Neural cell (in vitro differentiated cells): Measurements from ENCODE around the gene COLEC11. TPM values are rescaled to one million over a fixed set of nuclear protein-coding genes. Genes with fewer than 3 reads are reported as not detected.

Experiments
- H2AFZ ChIP-seq: fragments of 200-600, 300-800 bp; sonication (generic), shearing (Covaris generic); 2 replicates; pipeline ENCODE4 v1.6.0; 2014; ENCODE audit warnings: low read depth, mild to moderate bottlenecking, antibody characterized with exemption, low read length, moderate library complexity
- H3F3A ChIP-seq: fragments of 200-600 bp; shearing (Covaris generic); 2 replicates; pipeline ENCODE4 v1.6.1; 2016; ENCODE audit warnings: mild to moderate bottlenecking, moderate library complexity, mixed read lengths, antibody characterized with exemption, low read length; ENCODE audit not compliant: insufficient read depth, poor library complexity, severe bottlenecking
- H3K27ac ChIP-seq: fragments of 200-600, 300-800 bp; sonication (generic), shearing (Covaris generic); 2 replicates; pipeline ENCODE4 v1.5.1; 2014; ENCODE audit warnings: mild to moderate bottlenecking, low read length, moderate library complexity
- H3K27me3 ChIP-seq: fragments of 300-800, 200-600 bp; sonication (generic), shearing (Covaris generic); 2 replicates; pipeline ENCODE4 v1.6.0; 2014; ENCODE audit warnings: mild to moderate bottlenecking, low read depth, low read length, moderate library complexity; ENCODE audit not compliant: insufficient read depth
- H3K36me3 ChIP-seq: fragments of 300-800, 200-600 bp; sonication (generic), shearing (Covaris generic); 2 replicates; pipeline ENCODE4 v1.5.1; 2014; ENCODE audit warnings: mild to moderate bottlenecking, antibody characterized with exemption, low read length, moderate library complexity; ENCODE audit not compliant: insufficient read depth
- H3K4me2 ChIP-seq: fragments of 300-800, 200-600 bp; sonication (generic), shearing (Covaris generic); 2 replicates; pipeline ENCODE4 v1.6.0; 2014; ENCODE audit warnings: mild to moderate bottlenecking, low read length
- H3K4me3 ChIP-seq: fragments of 300-800, 200-600 bp; sonication (generic), shearing (Covaris generic); 2 replicates; pipeline ENCODE4 v1.5.1; 2014; ENCODE audit warnings: mild to moderate bottlenecking, low read length, moderate library complexity
- H3K79me2 ChIP-seq: fragments of 200-600 bp; shearing (Covaris generic); replicated peaks from 2 replicates; pipeline ENCODE4 v1.6.0; 2014; ENCODE audit warnings: mild to moderate bottlenecking, low read length, moderate library complexity; ENCODE audit not compliant: insufficient read depth
- H3K9ac ChIP-seq: fragments of 300-800, 200-600 bp; sonication (generic), shearing (Covaris generic); 2 replicates; pipeline ENCODE4 v1.6.1; 2016; ENCODE audit warnings: mild to moderate bottlenecking, low read length, mixed read lengths
- H3K9me2 ChIP-seq: fragments of 200-600 bp; shearing (Covaris generic); 2 replicates; pipeline ENCODE4 v1.6.1; 2016; ENCODE audit warnings: mild to moderate bottlenecking, low read length, mixed read lengths; ENCODE audit not compliant: insufficient read depth
- H3K9me3 ChIP-seq: fragments of 200-600, 300-800 bp; sonication (generic), shearing (Covaris generic); 2 replicates; pipeline ENCODE4 v1.6.1; 2016; ENCODE audit warnings: mild to moderate bottlenecking, mixed run types, low read length, moderate library complexity, mixed read lengths
- H4K20me1 ChIP-seq: fragments of 200-600 bp; shearing (Covaris generic); 2 replicates; pipeline ENCODE4 v1.6.1; 2016; ENCODE audit warnings: mild to moderate bottlenecking, mixed run types; ENCODE audit not compliant: insufficient read depth
- CTCF ChIP-seq: fragments of 450-650 bp; IDR thresholded peaks from 2 replicates; pipeline ENCODE4 v1.5.1; 2014; ENCODE audit warnings: antibody characterized with exemption, mild to moderate bottlenecking, moderate library complexity; ENCODE audit not compliant: poor library complexity, severe bottlenecking
- EP300 ChIP-seq: fragments of 450-650 bp; conservative IDR thresholded peaks from 2 replicates; pipeline ENCODE4 v1.6.1; 2014; ENCODE audit warnings: antibody characterized with exemption, mild to moderate bottlenecking, moderate library complexity; ENCODE audit not compliant: poor library complexity, severe bottlenecking
- EZH2 ChIP-seq: fragments of 200-600, 300-800 bp; shearing (Covaris generic), sonication (generic); IDR thresholded peaks from 2 replicates; pipeline ENCODE4 v1.6.1; 2014; ENCODE audit warnings: antibody characterized with exemption, low read length, borderline replicate concordance, mild to moderate bottlenecking; ENCODE audit not compliant: insufficient read depth, poor library complexity, severe bottlenecking
- MXI1 ChIP-seq: fragments of 450-650 bp; conservative IDR thresholded peaks from 2 replicates; pipeline ENCODE4 v1.6.1; 2014; ENCODE audit warnings: antibody characterized with exemption, mild to moderate bottlenecking; ENCODE audit not compliant: poor library complexity, severe bottlenecking
- POLR2AphosphoS5 ChIP-seq: IDR thresholded peaks from 2 replicates; pipeline ENCODE4 v1.6.1; 2012
- RAD21 ChIP-seq: fragments of 450-650 bp; conservative IDR thresholded peaks from 2 replicates; pipeline ENCODE4 v1.6.1; 2014; ENCODE audit warnings: antibody characterized with exemption, mild to moderate bottlenecking, moderate library complexity
- REST ChIP-seq: IDR thresholded peaks from 2 replicates; pipeline ENCODE4 v1.6.1; 2012; ENCODE audit warnings: borderline replicate concordance
- SMC3 ChIP-seq: fragments of 450-650 bp; conservative IDR thresholded peaks from 2 replicates; pipeline ENCODE4 v1.6.1; 2014; ENCODE audit warnings: antibody characterized with exemption, mild to moderate bottlenecking, moderate library complexity; ENCODE audit not compliant: poor library complexity
- TAF1 ChIP-seq: IDR thresholded peaks from 2 replicates; pipeline ENCODE4 v1.6.1; 2012; ENCODE audit warnings: low read depth
- polyA plus RNA-seq: library from polyadenylated mRNA; depleted of rRNA; stranded (reverse); fragments of >200 nt; gene quantifications from 2 replicates; pipeline ENCODE4 v1.2.3, GENCODE V29; 2014

The COLEC11 gene
- polyA plus RNA-seq, 1 donor from 2014 or later, result 4.0 TPM

GRCh38 chr2:3670376-3670775 lies 75.5 kb downstream of the COLEC11 start:
- H3K27ac ChIP-seq, result no peak overlapping the region
- no peak overlapping the region for H3K4me3 ChIP-seq
- TF ChIP-seq EZH2 (no peak), POLR2AphosphoS5 (no peak), TAF1 (no peak), CTCF (no peak), SMC3 (no peak), EP300 (no peak), REST (no peak), MXI1 (no peak), RAD21 (no peak)
- H3K27me3 ChIP-seq, result no peaks in the 10 kb centered on the region
- H3K79me2 ChIP-seq, result no peaks in the 10 kb centered on the region
- no peak overlapping the region for H2AFZ ChIP-seq
- H3K4me2 ChIP-seq, result no peak overlapping the region
- H3F3A ChIP-seq, result no peaks in the 10 kb centered on the region
- H3K9me3 ChIP-seq, result no peaks in the 10 kb centered on the region
- no peak overlapping the region for H3K9ac ChIP-seq
- H3K9me2 ChIP-seq, result no peaks in the 10 kb centered on the region
- H4K20me1 ChIP-seq, result no peaks in the 10 kb centered on the region
- H3K36me3 ChIP-seq, result no peaks in the 10 kb centered on the region

GRCh38 chr2:3670941-3671340 lies 76.0 kb downstream of the COLEC11 start:
- no peak overlapping the region for H3K4me2 ChIP-seq
- no peaks in the 10 kb centered on the region for H3K9me2 ChIP-seq
- no peak overlapping the region for H3K27ac ChIP-seq
- no peaks in the 10 kb centered on the region for H3K79me2 ChIP-seq
- no peak overlapping the region for H3K9ac ChIP-seq
- H3K9me3 ChIP-seq, result no peaks in the 10 kb centered on the region
- no peaks in the 10 kb centered on the region for H3K27me3 ChIP-seq
- H3K36me3 ChIP-seq, result no peaks in the 10 kb centered on the region
- H3F3A ChIP-seq, result no peaks in the 10 kb centered on the region
- no peak overlapping the region for H2AFZ ChIP-seq
- H4K20me1 ChIP-seq, result no peaks in the 10 kb centered on the region
- no peak overlapping the region for H3K4me3 ChIP-seq
- TF ChIP-seq REST, result no peak
- TF ChIP-seq CTCF, result no peak
- no peak for TF ChIP-seq EZH2
- TF ChIP-seq MXI1, result no peak
- TF ChIP-seq EP300, result no peak
- TF ChIP-seq SMC3, result no peak
- TF ChIP-seq POLR2AphosphoS5, result no peak
- TF ChIP-seq TAF1, result no peak
